GM04504 (cell line): ENCODE results near the gene CPOX.
"Not testable (repeated sequence)": the region's sequence is repeated elsewhere in the genome, so short reads cannot be mapped to it uniquely, and the experiment has no call there.

Experiments used
- DNase-seq: peaks from one replicate; pipeline ENCODE4 v3.0.0-alpha.2; 2012; ENCODE audit warnings: low read depth

The CPOX gene

GRCh38 chr3:98593046-98593936, at the start of gene CPOX:
TSS of gene CPOX (minus strand) at chr3:98593611. CDS start at chr3:98593504, 107 bp downstream.
- DNase-seq = peak; percentile 69

GRCh38 chr3:98642769-98643168, 49.4 kb upstream of the CPOX start:
- DNase-seq = not testable (repeated sequence)

GRCh38 chr3:98641756-98642155, 48.3 kb upstream of the CPOX start:
- DNase-seq = not testable (repeated sequence)

- DNase-seq = not testable (repeated sequence)
Measured at GRCh38 chr3:98638515-98638914, 45.1 kb upstream of the CPOX start.

- no peak for DNase-seq
Measured at GRCh38 chr3:98630416-98630815, 37.0 kb upstream of the CPOX start.

- no peak for DNase-seq
Measured at GRCh38 chr3:98628317-98628716, 34.9 kb upstream of the CPOX start.

- no peak for DNase-seq
Measured at GRCh38 chr3:98626151-98626550, 32.7 kb upstream of the CPOX start.

GRCh38 chr3:98623572-98624280, 30.3 kb upstream of the CPOX start:
- DNase-seq = no peak

- DNase-seq = no peak
Measured at GRCh38 chr3:98617841-98618240, 24.4 kb upstream of the CPOX start.

GRCh38 chr3:98613616-98614015, 20.2 kb upstream of the CPOX start:
- no peak for DNase-seq

GRCh38 chr3:98612996-98613517, 19.6 kb upstream of the CPOX start:
- DNase-seq = no peak

- no peak for DNase-seq
Measured at GRCh38 chr3:98612587-98612986, 19.2 kb upstream of the CPOX start.

- no peak for DNase-seq
Measured at GRCh38 chr3:98608029-98608428, 14.6 kb upstream of the CPOX start.

- no peak for DNase-seq
Measured at GRCh38 chr3:98603580-98603979, 10.2 kb upstream of the CPOX start.

GRCh38 chr3:98602078-98602678, 8.8 kb upstream of the CPOX start:
- peak; percentile 40 for DNase-seq

GRCh38 chr3:98601180-98601579, 7.8 kb upstream of the CPOX start:
- no peak for DNase-seq

GRCh38 chr3:98600412-98601095, 7.1 kb upstream of the CPOX start:
- DNase-seq = no peak

- no peak for DNase-seq
Measured at GRCh38 chr3:98599647-98600411, 6.4 kb upstream of the CPOX start.

- DNase-seq = no peak
Measured at GRCh38 chr3:98598492-98598891, 5.1 kb upstream of the CPOX start.

- no peak for DNase-seq
Measured at GRCh38 chr3:98596541-98597500, 3.4 kb upstream of the CPOX start.
